ENCODE measurements around the gene CCDC127.
"Not testable (repeated sequence)": the region's sequence is repeated elsewhere in the genome, so short reads cannot be mapped to it uniquely, and the experiment has no call there.

GRCh38 chr5:197031-197430 lies 20.9 kb downstream of the CCDC127 start:
- TF ChIP-seq CTCF (conservative IDR thresholded peaks at IDR 0.05); EZH2 (IDR thresholded peaks at IDR 0.05; ENCODE audit: low read depth): not testable (repeated sequence)

Data from PC-9 (cell line).